ENCODE data around the gene MVB12B.

MVB12B gene

GRCh38 chr9:126363847-126364671 is 37.4 kb downstream of the MVB12B start:
- no peak for DNase-seq

GRCh38 chr9:126365780-126366179 is 39.2 kb downstream of the MVB12B start:
- DNase-seq = no peak

GRCh38 chr9:126366366-126367011 is 39.9 kb downstream of the MVB12B start:
- no peak for DNase-seq

- DNase-seq = no peak
Measured at GRCh38 chr9:126367139-126367538, 40.5 kb downstream of the MVB12B start.

- DNase-seq = no peak
Measured at GRCh38 chr9:126367616-126368015, 41.0 kb downstream of the MVB12B start.

GRCh38 chr9:126368020-126368419 is 41.4 kb downstream of the MVB12B start:
- DNase-seq = no peak

- no peak for DNase-seq
Measured at GRCh38 chr9:126371007-126371870, 44.6 kb downstream of the MVB12B start.

- DNase-seq = no peak
Measured at GRCh38 chr9:126372716-126373115, 46.1 kb downstream of the MVB12B start.

- DNase-seq = no peak
Measured at GRCh38 chr9:126373241-126373640, 46.6 kb downstream of the MVB12B start.

- no peak for DNase-seq
Measured at GRCh38 chr9:126374366-126374781, 47.7 kb downstream of the MVB12B start.

- DNase-seq = no peak
Measured at GRCh38 chr9:126375386-126375785, 48.8 kb downstream of the MVB12B start.

- no peak for DNase-seq
Measured at GRCh38 chr9:126376311-126377175, 49.9 kb downstream of the MVB12B start.

- no peak for DNase-seq
Measured at GRCh38 chr9:126377176-126377509, 50.5 kb downstream of the MVB12B start.

GRCh38 chr9:126377536-126377935 is 50.9 kb downstream of the MVB12B start:
- no peak for DNase-seq

GRCh38 chr9:126378761-126379160 is 52.1 kb downstream of the MVB12B start:
- no peak for DNase-seq

GRCh38 chr9:126379661-126380360 is 53.2 kb downstream of the MVB12B start:
- DNase-seq = no peak

GRCh38 chr9:126380447-126380846 is 53.8 kb downstream of the MVB12B start:
- no peak for DNase-seq

GRCh38 chr9:126381195-126381594 is 54.6 kb downstream of the MVB12B start:
- DNase-seq = no peak

GRCh38 chr9:126383406-126384046 is 56.9 kb downstream of the MVB12B start:
- no peak for DNase-seq

GRCh38 chr9:126384926-126385325 is 58.3 kb downstream of the MVB12B start:
- no peak for DNase-seq

GRCh38 chr9:126386088-126386487 is 59.5 kb downstream of the MVB12B start:
- no peak for DNase-seq
